ENCODE measurements around the gene TMEM267. TPM values are rescaled to one million over a fixed set of nuclear protein-coding genes. Genes with fewer than 3 reads are reported as not detected.
"Not testable (repeated sequence)": the region's sequence is repeated elsewhere in the genome, so short reads cannot be mapped to it uniquely, and the experiment has no call there.

The TMEM267 gene
- total RNA-seq, 5 donors from 2014 or later (not counting 1 experiment from before 2014, with no cell fraction given) = 10.1 to 19.4 (median 15.9) TPM

GRCh38 chr5:43482490-43483297 is 971 bp downstream of the TMEM267 start:
- Mint-ChIP-seq H3K27ac (peak overlapping the region; percentile 100), H3K27me3 (no peaks in the 10 kb centered on the region), H3K4me1 (peaks cover 53 to 55% (median 53%) of the 10 kb centered on the region in 3 donors), H3K9me3 (no peaks in the 10 kb centered on the region), H3K36me3 (peaks cover 2% of the 10 kb centered on the region), H3K4me3 (peak overlapping the region; percentile 89 to 99 (median 95))
- no peaks in the 10 kb centered on the region for H3K9me3 ChIP-seq
- WGBS (ENCODE audit: insufficient coverage) = 83% methylated on average over 1 of the region's 6 CpGs
- DNase-seq (no peak), ATAC-seq (replicated peaks in 1 of 4) (no peak)
- no peaks in the 10 kb centered on the region for H3K36me3 ChIP-seq (ENCODE audit: control insufficient read depth in 2 of 2, extremely low read depth in 1 of 2, insufficient read depth in 1 of 2, low read length in 1 of 2)
- H3K27me3 ChIP-seq (replicated peaks in 1 of 2; ENCODE audit: control insufficient read depth in 2 of 2, extremely low read depth in 1 of 2, insufficient read depth in 2 of 2, low read length in 1 of 2) = no peaks in the 10 kb centered on the region
- peaks cover 9 to 25% of the 10 kb centered on the region in 2 experiments for H3K4me1 ChIP-seq (ENCODE audit: control insufficient read depth in 1 of 2, extremely low read depth in 1 of 2, insufficient read depth in 2 of 2, low read length in 2 of 2)
- ChIA-PET CTCF (interaction anchor here in 1 of 2 donors (2.8 kb wide), 1 partner anchor 120 kb away, joined by 12 read pairs; the partner anchor contains the start of gene NNT), POLR2A (interaction anchor here in 1 of 2 donors (3.5 kb wide), 1 partner anchor 170 kb away, joined by 78 read pairs; the partner anchor contains the start of gene HMGCS1)
- H3K4me3 ChIP-seq (ENCODE audit: control insufficient read depth in 1 of 2, extremely low read depth in 1 of 2, low read length in 1 of 2) = peak overlapping the region; percentile 62 to 88
- peak overlapping the region; percentile 93 for H3K27ac ChIP-seq (ENCODE audit: low read length)

- Histone ChIP-seq H3K27me3 (replicated peaks in 1 of 2; ENCODE audit: control insufficient read depth in 2 of 2, extremely low read depth in 1 of 2, insufficient read depth in 2 of 2, low read length in 1 of 2) (no peaks in the 10 kb centered on the region), H3K36me3 (ENCODE audit: control insufficient read depth in 2 of 2, extremely low read depth in 1 of 2, insufficient read depth in 1 of 2, low read length in 1 of 2) (peaks cover 0 to 5% of the 10 kb centered on the region in 2 donors), H3K9me3 (no peaks in the 10 kb centered on the region), H3K4me3 (ENCODE audit: control insufficient read depth in 1 of 2, extremely low read depth in 1 of 2, low read length in 1 of 2) (no peak overlapping the region), H3K27ac (ENCODE audit: low read length) (no peak overlapping the region), H3K4me1 (ENCODE audit: control insufficient read depth in 1 of 2, extremely low read depth in 1 of 2, insufficient read depth in 2 of 2, low read length in 2 of 2) (no peaks in the 10 kb centered on the region)
- WGBS (ENCODE audit: insufficient coverage) = 100% methylated on average over 1 of the region's 6 CpGs
- Mint-ChIP-seq H3K36me3 (peaks cover 73% of the 10 kb centered on the region), H3K4me1 (peaks cover 16 to 46% (median 22%) of the 10 kb centered on the region in 3 donors), H3K4me3 (no peak overlapping the region), H3K27ac (no peak overlapping the region), H3K9me3 (peaks cover 9 to 35% (median 23%) of the 10 kb centered on the region in 3 donors), H3K27me3 (no peaks in the 10 kb centered on the region)
- DNase-seq (no peak), ATAC-seq (replicated peaks in 1 of 4) (no peak)
- CTCF ChIA-PET = interaction anchor here (0.6 to 0.7 kb wide), 2 partner anchors 140 to 299 kb away, joined by 3 to 6 read pairs; no protein-coding TSS in a partner anchor
- POLR2A ChIA-PET = no interaction called here
Observed at GRCh38 chr5:43469671-43470391, 13.8 kb downstream of the TMEM267 start.

- no peaks in the 10 kb centered on the region for H3K9me3 ChIP-seq
- no peaks in the 10 kb centered on the region for H3K4me1 ChIP-seq (ENCODE audit: control insufficient read depth in 1 of 2, extremely low read depth in 1 of 2, insufficient read depth in 2 of 2, low read length in 2 of 2)
- POLR2A ChIA-PET = no interaction called here
- CTCF ChIA-PET = interaction anchor here in 1 of 2 donors (0.7 kb wide), 1 partner anchor 17 kb away, joined by 7 read pairs; no protein-coding TSS in a partner anchor
- Mint-ChIP-seq H3K27ac (no peak overlapping the region), H3K27me3 (no peaks in the 10 kb centered on the region), H3K9me3 (peaks cover 9 to 30% (median 21%) of the 10 kb centered on the region in 3 donors), H3K4me1 (peaks cover 0 to 34% (median 16%) of the 10 kb centered on the region in 3 donors), H3K4me3 (no peak overlapping the region), H3K36me3 (peaks cover 64% of the 10 kb centered on the region)
- DNase-seq = no peak
- H3K27ac ChIP-seq (ENCODE audit: low read length) = no peak overlapping the region
- peaks cover 0 to 5% of the 10 kb centered on the region in 2 donors for H3K36me3 ChIP-seq (ENCODE audit: control insufficient read depth in 2 of 2, extremely low read depth in 1 of 2, insufficient read depth in 1 of 2, low read length in 1 of 2)
- no peak overlapping the region for H3K4me3 ChIP-seq (ENCODE audit: control insufficient read depth in 1 of 2, extremely low read depth in 1 of 2, low read length in 1 of 2)
- no peaks in the 10 kb centered on the region for H3K27me3 ChIP-seq (replicated peaks in 1 of 2; ENCODE audit: control insufficient read depth in 2 of 2, extremely low read depth in 1 of 2, insufficient read depth in 2 of 2, low read length in 1 of 2)
- no peak for ATAC-seq (replicated peaks in 1 of 4)
Observed at GRCh38 chr5:43467100-43467499, 16.6 kb downstream of the TMEM267 start.

DNA sequence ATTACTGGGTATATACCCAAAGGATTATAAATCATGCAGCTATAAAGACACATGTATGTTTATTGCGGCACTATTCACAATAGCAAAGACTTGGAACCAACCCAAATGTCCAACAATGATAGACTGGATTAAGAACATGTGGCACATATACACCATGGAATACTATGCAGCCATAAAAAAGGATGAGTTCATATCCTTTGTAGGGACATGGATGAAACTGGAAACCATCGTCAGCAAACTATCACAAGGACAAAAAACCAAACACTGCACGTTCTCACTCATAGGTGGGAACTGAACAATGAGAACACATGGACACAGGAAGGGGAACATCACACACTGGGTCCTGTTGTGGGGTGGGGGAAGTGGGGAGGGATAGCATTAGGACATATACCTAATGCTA is 18.2 kb downstream of the TMEM267 start:
- Mint-ChIP-seq H3K4me1 (peaks cover 5 to 28% (median 13%) of the 10 kb centered on the region in 3 donors), H3K9me3 (peaks cover 9 to 22% (median 15%) of the 10 kb centered on the region in 3 donors), H3K36me3 (peaks cover 65% of the 10 kb centered on the region)
- H3K27ac Mint-ChIP-seq; H3K27me3 Mint-ChIP-seq; POLR2A ChIA-PET; H3K4me3 Mint-ChIP-seq; ATAC-seq (replicated peaks in 1 of 4); H3K9me3 ChIP-seq; H3K4me3 ChIP-seq (ENCODE audit: control insufficient read depth in 1 of 2, extremely low read depth in 1 of 2, low read length in 1 of 2); H3K27me3 ChIP-seq (replicated peaks in 1 of 2; ENCODE audit: control insufficient read depth in 2 of 2, extremely low read depth in 1 of 2, insufficient read depth in 2 of 2, low read length in 1 of 2); H3K27ac ChIP-seq (ENCODE audit: low read length); H3K36me3 ChIP-seq (ENCODE audit: control insufficient read depth in 2 of 2, extremely low read depth in 1 of 2, insufficient read depth in 1 of 2, low read length in 1 of 2); CTCF ChIA-PET; H3K4me1 ChIP-seq (ENCODE audit: control insufficient read depth in 1 of 2, extremely low read depth in 1 of 2, insufficient read depth in 2 of 2, low read length in 2 of 2); DNase-seq: not testable (repeated sequence)
- WGBS (ENCODE audit: insufficient coverage) = no CpG with 5 or more reads among the region's 3 CpGs

DNA sequence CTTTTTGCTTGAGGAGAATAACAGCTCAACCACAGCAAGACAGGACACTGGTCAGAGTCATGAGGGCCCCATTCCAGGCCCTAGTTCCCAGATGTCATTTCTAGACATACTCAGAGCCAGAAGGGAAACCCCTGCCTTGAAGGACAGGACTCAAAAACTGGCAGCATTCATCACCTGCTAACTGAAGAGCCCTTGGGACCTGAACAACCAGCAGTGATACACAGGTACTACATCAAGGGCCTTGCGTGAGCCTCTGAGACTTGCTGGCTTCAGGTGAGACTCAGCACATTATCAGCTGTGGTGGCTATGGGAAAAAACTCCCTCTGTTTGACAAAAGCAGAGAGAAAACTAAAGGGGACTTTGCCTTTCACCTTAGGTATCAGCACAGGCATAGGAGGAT is 22.6 kb downstream of the TMEM267 start:
- POLR2A ChIA-PET = no interaction called here
- peaks cover 3 to 5% of the 10 kb centered on the region in 2 donors for H3K36me3 ChIP-seq (ENCODE audit: control insufficient read depth in 2 of 2, extremely low read depth in 1 of 2, insufficient read depth in 1 of 2, low read length in 1 of 2)
- Mint-ChIP-seq H3K27me3 (no peaks in the 10 kb centered on the region), H3K4me1 (peaks cover 5 to 24% (median 10%) of the 10 kb centered on the region in 3 donors), H3K36me3 (peaks cover 54% of the 10 kb centered on the region), H3K9me3 (peaks cover 0 to 10% (median 8%) of the 10 kb centered on the region in 3 donors), H3K4me3 (no peak overlapping the region), H3K27ac (no peak overlapping the region)
- no peak overlapping the region for H3K4me3 ChIP-seq (ENCODE audit: control insufficient read depth in 1 of 2, extremely low read depth in 1 of 2, low read length in 1 of 2)
- ATAC-seq (replicated peaks in 1 of 4) (no peak), DNase-seq (no peak)
- H3K9me3 ChIP-seq = peaks cover 3% of the 10 kb centered on the region
- no peak overlapping the region for H3K27ac ChIP-seq (ENCODE audit: low read length)
- H3K4me1 ChIP-seq (ENCODE audit: control insufficient read depth in 1 of 2, extremely low read depth in 1 of 2, insufficient read depth in 2 of 2, low read length in 2 of 2) = no peaks in the 10 kb centered on the region
- no CpG with 5 or more reads among the region's 1 CpG for WGBS (ENCODE audit: insufficient coverage)
- CTCF ChIA-PET = interaction anchor here in 1 of 2 donors (0.6 kb wide), 1 partner anchor 142 kb away, joined by 5 read pairs; no protein-coding TSS in a partner anchor
- H3K27me3 ChIP-seq (replicated peaks in 1 of 2; ENCODE audit: control insufficient read depth in 2 of 2, extremely low read depth in 1 of 2, insufficient read depth in 2 of 2, low read length in 1 of 2) = no peaks in the 10 kb centered on the region

DNA sequence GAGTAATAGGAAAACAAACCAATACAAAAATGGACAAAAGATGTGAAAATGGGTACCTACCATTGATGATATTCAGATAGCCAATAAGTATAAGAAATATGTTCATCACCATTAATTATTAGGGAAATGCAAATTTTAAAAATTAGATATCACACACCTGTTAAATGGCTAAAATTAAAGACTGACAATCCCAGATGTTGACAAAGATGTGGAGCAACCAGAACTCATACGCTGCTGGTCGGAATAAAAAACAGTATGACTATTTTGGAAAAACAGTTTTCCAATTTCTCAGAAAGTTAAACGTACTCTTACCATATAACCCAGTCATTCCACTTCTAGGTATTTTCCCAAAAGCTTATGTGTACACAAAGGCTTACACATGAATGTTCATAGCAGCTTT is 27.1 kb downstream of the TMEM267 start:
- ChIA-PET CTCF (interaction anchor here in 1 of 2 donors (0.7 kb wide), 1 partner anchor 1308 kb away, joined by 3 read pairs; no protein-coding TSS in a partner anchor), POLR2A (no interaction called here)
- Histone ChIP-seq H3K4me1 (ENCODE audit: control insufficient read depth in 1 of 2, extremely low read depth in 1 of 2, insufficient read depth in 2 of 2, low read length in 2 of 2) (no peaks in the 10 kb centered on the region), H3K4me3 (ENCODE audit: control insufficient read depth in 1 of 2, extremely low read depth in 1 of 2, low read length in 1 of 2) (no peak overlapping the region), H3K27me3 (replicated peaks in 1 of 2; ENCODE audit: control insufficient read depth in 2 of 2, extremely low read depth in 1 of 2, insufficient read depth in 2 of 2, low read length in 1 of 2) (no peaks in the 10 kb centered on the region), H3K36me3 (ENCODE audit: control insufficient read depth in 2 of 2, extremely low read depth in 1 of 2, insufficient read depth in 1 of 2, low read length in 1 of 2) (peaks cover 3 to 9% of the 10 kb centered on the region in 2 donors), H3K27ac (ENCODE audit: low read length) (no peak overlapping the region), H3K9me3 (peaks cover 3% of the 10 kb centered on the region)
- Mint-ChIP-seq H3K27ac (no peak overlapping the region), H3K27me3 (no peaks in the 10 kb centered on the region), H3K36me3 (peaks cover 66% of the 10 kb centered on the region), H3K4me3 (no peak overlapping the region), H3K9me3 (peaks cover 0 to 8% (median 6%) of the 10 kb centered on the region in 3 donors), H3K4me1 (peaks cover 0 to 12% (median 2%) of the 10 kb centered on the region in 3 donors)
- no peak for ATAC-seq (replicated peaks in 1 of 4)
- WGBS (ENCODE audit: insufficient coverage) = 100% methylated on average over 2 of the region's 3 CpGs
- no peak for DNase-seq
